Upper lobe of left lung (tissue), 6 donors: ENCODE results near the gene FAM171A1. TPM values are rescaled to one million over a fixed set of nuclear protein-coding genes. Genes with fewer than 3 reads are reported as not detected.

Source experiments
- ATAC-seq, 2 donors: fragments of 200-7000 bp; cut with Tn5 transposase; one replicate each; pipeline ENCODE4 v1.9.1; 2022; ENCODE audit warnings: mild to moderate bottlenecking in 2 of 2, moderate library complexity in 2 of 2; ENCODE audit not compliant: low FRiP score in 2 of 2
- DNase-seq, 2 donors: peaks; one replicate each; pipeline ENCODE4 v3.0.0-alpha.2; 2019 to 2020
- H3K27ac ChIP-seq, 4 donors: fragments of 200-600 bp; sonication (generic); one replicate each; pipeline ENCODE4 v1.5.1; 2016 to 2019
- H3K27me3 ChIP-seq, 4 donors: fragments of 200-600 bp; sonication (generic); one replicate each; pipeline ENCODE4 v1.5.1; 2017 to 2019
- H3K36me3 ChIP-seq, 4 donors: fragments of 200-600 bp; sonication (generic); one replicate each; pipeline ENCODE4 v1.5.1; 2016 to 2019
- H3K4me1 ChIP-seq, 4 donors: fragments of 200-600 bp; sonication (generic); one replicate each; pipeline ENCODE4 v1.5.1; 2018 to 2019
- H3K4me3 ChIP-seq, 4 donors: fragments of 200-600 bp; sonication (generic); one replicate each; pipeline ENCODE4 v1.5.1; 2017 to 2019; ENCODE audit warnings: mild to moderate bottlenecking in 2 of 4, moderate library complexity in 1 of 4
- H3K9me3 ChIP-seq, 4 donors: fragments of 200-600 bp; sonication (generic); one replicate each; pipeline ENCODE4 v1.5.1; 2018 to 2019
- CTCF ChIP-seq, 6 experiments: fragments of 450-650 bp in 4 of 6; fragments of 200-600 bp in 2 of 6; sonication (generic) in 2 of 6; IDR thresholded peaks; one replicate each; pipeline ENCODE4 v1.5.1; 2016 to 2019; ENCODE audit warnings: antibody characterized with exemption in 6 of 6
- EP300 ChIP-seq, 4 donors: sonication (generic); formaldehyde crosslinking; IDR thresholded peaks; one replicate each; pipeline ENCODE4 v1.5.1; 2017; ENCODE audit warnings: antibody characterized with exemption in 4 of 4, control low read depth in 2 of 4
- POLR2A ChIP-seq, 4 donors: fragments of 450-650 bp; IDR thresholded peaks; one replicate each; pipeline ENCODE4 v1.5.1; 2016 to 2017; ENCODE audit warnings: antibody characterized with exemption in 4 of 4, mild to moderate bottlenecking in 2 of 4
- POLR2AphosphoS5 ChIP-seq, 2 donors: sonication (generic); formaldehyde crosslinking; IDR thresholded peaks; one replicate each; pipeline ENCODE4 v1.5.1; 2017; ENCODE audit warnings: antibody characterized with exemption in 2 of 2
- WGBS, 2 donors: methylation state at CpG; one replicate each; pipeline ENCODE4 v1.1.5; 2017 to 2018; 5-methylcytosine and 5-hydroxymethylcytosine counted together
- total RNA-seq, 6 donors: library from RNA; depleted of rRNA in 4 of 6; stranded (reverse); fragments of >200 nt in 4 of 6; gene quantifications; one replicate each; pipeline versions ENCODE4 v1.1.0 to v1.2.1, GENCODE V29; 2016 to 2021
- donor health status: DM: no; HTN: no; CAD: no; lungs with moderate emphysema.
- donor health status: DM: no; HTN: yes; CAD: no; lungs with severe emphysema.

FAM171A1 gene
- total RNA-seq, 6 donors from 2014 or later = 3.7 to 19.4 (median 7.2) TPM

GRCh38 chr10:15253951-15254807 lies 116.9 kb downstream of the FAM171A1 start:
- DNase-seq (no peak), ATAC-seq (no peak)
- TF ChIP-seq CTCF (IDR thresholded peaks at IDR 0.05) (no peak), POLR2AphosphoS5 (IDR thresholded peaks at IDR 0.05) (no peak), POLR2A (IDR thresholded peaks at IDR 0.05) (no peak), EP300 (IDR thresholded peaks at IDR 0.05) (no peak)
- Histone ChIP-seq H3K27ac (no peak overlapping the region), H3K36me3 (no peaks in the 10 kb centered on the region), H3K4me1 (no peaks in the 10 kb centered on the region), H3K27me3 (no peaks in the 10 kb centered on the region), H3K4me3 (peak overlapping the region in 2 of 4 donors; percentile 10 to 33), H3K9me3 (no peaks in the 10 kb centered on the region)
- 60 to 67% methylated on average over 16 of the region's 16 CpGs for WGBS, 2 donors

GRCh38 chr10:15252396-15252795 lies 118.7 kb downstream of the FAM171A1 start:
- no peaks in the 10 kb centered on the region for H3K36me3 ChIP-seq
- 94 to 95% methylated on average over 11 of the region's 11 CpGs for WGBS, 2 donors
- DNase-seq (no peak), ATAC-seq (no peak)
- no peaks in the 10 kb centered on the region for H3K27me3 ChIP-seq
- H3K27ac ChIP-seq = no peak overlapping the region
- H3K4me1 ChIP-seq = no peaks in the 10 kb centered on the region
- no peak overlapping the region for H3K4me3 ChIP-seq
- no peaks in the 10 kb centered on the region for H3K9me3 ChIP-seq
- TF ChIP-seq CTCF (IDR thresholded peaks at IDR 0.05) (no peak), EP300 (IDR thresholded peaks at IDR 0.05) (no peak), POLR2AphosphoS5 (IDR thresholded peaks at IDR 0.05) (no peak), POLR2A (IDR thresholded peaks at IDR 0.05) (no peak)

- H3K36me3 ChIP-seq = no peaks in the 10 kb centered on the region
- DNase-seq (no peak), ATAC-seq (no peak)
- no peak for TF ChIP-seq CTCF (IDR thresholded peaks at IDR 0.05)
- TF ChIP-seq POLR2A (IDR thresholded peaks at IDR 0.05) = no peak
- no peak for TF ChIP-seq POLR2AphosphoS5 (IDR thresholded peaks at IDR 0.05)
- TF ChIP-seq EP300 (IDR thresholded peaks at IDR 0.05) = no peak
- H3K4me3 ChIP-seq = no peak overlapping the region
- H3K4me1 ChIP-seq = no peaks in the 10 kb centered on the region
- H3K9me3 ChIP-seq = no peaks in the 10 kb centered on the region
- no peaks in the 10 kb centered on the region for H3K27me3 ChIP-seq
- H3K27ac ChIP-seq = no peak overlapping the region
- 91 to 93% methylated on average over 11 of the region's 11 CpGs for WGBS, 2 donors
Measured at GRCh38 chr10:15251791-15252380, 119.2 kb downstream of the FAM171A1 start.

- 80 to 96% methylated on average over 3 of the region's 3 CpGs for WGBS, 2 donors
- Histone ChIP-seq H3K27me3 (no peaks in the 10 kb centered on the region), H3K9me3 (no peaks in the 10 kb centered on the region), H3K4me1 (no peaks in the 10 kb centered on the region), H3K36me3 (no peaks in the 10 kb centered on the region), H3K4me3 (no peak overlapping the region), H3K27ac (no peak overlapping the region)
- DNase-seq = no peak
- TF ChIP-seq POLR2A (IDR thresholded peaks at IDR 0.05) = no peak
- TF ChIP-seq POLR2AphosphoS5 (IDR thresholded peaks at IDR 0.05) = no peak
- no peak for TF ChIP-seq CTCF (IDR thresholded peaks at IDR 0.05)
- TF ChIP-seq EP300 (IDR thresholded peaks at IDR 0.05) = no peak
- ATAC-seq = no peak
Measured at GRCh38 chr10:15245530-15245929, 125.6 kb downstream of the FAM171A1 start.
